Measurements from ENCODE around the gene NR1D2. TPM values are rescaled to one million over a fixed set of nuclear protein-coding genes. Genes with fewer than 3 reads are reported as not detected.

NR1D2 gene
- total and polyA plus RNA-seq, 2 experiments from 2014 or later = 6.6 to 20.7 TPM

DNA sequence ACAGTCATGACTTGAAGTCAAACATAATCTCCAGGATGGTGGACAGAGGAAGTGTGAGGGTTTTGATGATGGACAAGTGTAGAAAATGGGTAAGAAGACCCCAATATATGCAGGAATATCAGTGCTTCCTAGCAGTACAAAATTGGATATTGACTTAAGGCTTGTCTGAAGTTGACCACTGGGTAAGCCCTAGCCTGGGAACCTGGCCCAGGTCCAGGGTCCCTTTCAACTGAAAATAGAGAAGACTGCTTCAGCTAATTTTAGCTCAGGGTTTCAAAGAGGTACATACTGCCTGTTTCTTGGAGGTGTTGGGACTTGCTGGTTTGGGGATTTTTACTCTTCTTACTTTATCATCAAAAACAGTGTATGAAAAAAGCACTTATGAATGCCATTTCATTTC, 4.7 kb downstream of the NR1D2 start:
- peaks cover 6% of the 10 kb centered on the region for H3K36me3 Mint-ChIP-seq (ENCODE audit: low read depth)
- H3K27ac ChIP-seq (ENCODE audit: low read depth) = no peak overlapping the region
- no peak overlapping the region for H3K4me2 ChIP-seq
- H3K9me2 ChIP-seq (ENCODE audit: insufficient read depth) = no peaks in the 10 kb centered on the region
- peaks cover 29% of the 10 kb centered on the region for H3K4me1 Mint-ChIP-seq
- peaks cover 4% of the 10 kb centered on the region for H3K27me3 Mint-ChIP-seq (ENCODE audit: insufficient read depth, low read depth, poor library complexity)
- H3K9me3 Mint-ChIP-seq = no peaks in the 10 kb centered on the region
- H3K4me3 ChIP-seq = no peak overlapping the region
- no peak for TF ChIP-seq EZH2 (IDR thresholded peaks at IDR 0.05; ENCODE audit: low read depth, unreplicated experiment)
- ATAC-seq (no peak), DNase-seq (ENCODE audit: low spot score) (no peak)
- H3K36me3 ChIP-seq (ENCODE audit: insufficient read depth) = no peaks in the 10 kb centered on the region
- H3K79me2 ChIP-seq (replicated peaks; ENCODE audit: insufficient read depth) = peaks cover 84% of the 10 kb centered on the region
- H3K4me1 ChIP-seq (ENCODE audit: insufficient read depth) = peaks cover 15% of the 10 kb centered on the region
- H2AFZ ChIP-seq = no peak overlapping the region
- peaks cover 16% of the 10 kb centered on the region for H4K20me1 ChIP-seq (replicated peaks; ENCODE audit: insufficient read depth)
- H3K27ac Mint-ChIP-seq = no peak overlapping the region; the same call in 1 of the 2 replicates
- no peaks in the 10 kb centered on the region for H3K27me3 ChIP-seq (ENCODE audit: insufficient read depth)
- no peaks in the 10 kb centered on the region for H3F3A ChIP-seq (replicated peaks; ENCODE audit: low read depth)
- H3K4me3 Mint-ChIP-seq = no peak overlapping the region

GRCh38 chr3:23950293-23950692, 5.2 kb downstream of the NR1D2 start:
- no peak overlapping the region for H3K27ac ChIP-seq (ENCODE audit: low read depth)
- TF ChIP-seq POLR2AphosphoS5 (IDR thresholded peaks at IDR 0.05; ENCODE audit: low read depth) (no peak), EZH2 (IDR thresholded peaks at IDR 0.05; ENCODE audit: low read depth, unreplicated experiment) (no peak), ZNF331 (CRISPR knock-in tag; IDR thresholded peaks at IDR 0.05; ENCODE audit: low read depth) (no peak), STAT1 (IDR thresholded peaks at IDR 0.05; ENCODE audit: unreplicated experiment) (no peak), ZNF114 (CRISPR knock-in tag; IDR thresholded peaks at IDR 0.05) (no peak), ZNF462 (CRISPR knock-in tag; IDR thresholded peaks at IDR 0.05) (no peak), NANOG (IDR thresholded peaks at IDR 0.05; ENCODE audit: borderline replicate concordance) (no peak), JUNB (IDR thresholded peaks at IDR 0.05; ENCODE audit: unreplicated experiment) (no peak), EZH2phosphoT487 (IDR thresholded peaks at IDR 0.05; ENCODE audit: unreplicated experiment) (no peak), CREB1 (CRISPR knock-in tag; IDR thresholded peaks at IDR 0.05; ENCODE audit: low read depth) (no peak)
- TF ChIP-seq, protein P1, sequence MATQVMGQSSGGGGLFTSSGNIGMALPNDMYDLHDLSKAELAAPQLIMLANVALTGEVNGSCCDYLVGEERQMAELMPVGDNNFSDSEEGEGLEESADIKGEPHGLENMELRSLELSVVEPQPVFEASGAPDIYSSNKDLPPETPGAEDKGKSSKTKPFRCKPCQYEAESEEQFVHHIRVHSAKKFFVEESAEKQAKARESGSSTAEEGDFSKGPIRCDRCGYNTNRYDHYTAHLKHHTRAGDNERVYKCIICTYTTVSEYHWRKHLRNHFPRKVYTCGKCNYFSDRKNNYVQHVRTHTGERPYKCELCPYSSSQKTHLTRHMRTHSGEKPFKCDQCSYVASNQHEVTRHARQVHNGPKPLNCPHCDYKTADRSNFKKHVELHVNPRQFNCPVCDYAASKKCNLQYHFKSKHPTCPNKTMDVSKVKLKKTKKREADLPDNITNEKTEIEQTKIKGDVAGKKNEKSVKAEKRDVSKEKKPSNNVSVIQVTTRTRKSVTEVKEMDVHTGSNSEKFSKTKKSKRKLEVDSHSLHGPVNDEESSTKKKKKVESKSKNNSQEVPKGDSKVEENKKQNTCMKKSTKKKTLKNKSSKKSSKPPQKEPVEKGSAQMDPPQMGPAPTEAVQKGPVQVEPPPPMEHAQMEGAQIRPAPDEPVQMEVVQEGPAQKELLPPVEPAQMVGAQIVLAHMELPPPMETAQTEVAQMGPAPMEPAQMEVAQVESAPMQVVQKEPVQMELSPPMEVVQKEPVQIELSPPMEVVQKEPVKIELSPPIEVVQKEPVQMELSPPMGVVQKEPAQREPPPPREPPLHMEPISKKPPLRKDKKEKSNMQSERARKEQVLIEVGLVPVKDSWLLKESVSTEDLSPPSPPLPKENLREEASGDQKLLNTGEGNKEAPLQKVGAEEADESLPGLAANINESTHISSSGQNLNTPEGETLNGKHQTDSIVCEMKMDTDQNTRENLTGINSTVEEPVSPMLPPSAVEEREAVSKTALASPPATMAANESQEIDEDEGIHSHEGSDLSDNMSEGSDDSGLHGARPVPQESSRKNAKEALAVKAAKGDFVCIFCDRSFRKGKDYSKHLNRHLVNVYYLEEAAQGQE (IDR thresholded peaks at IDR 0.05; ENCODE audit: unreplicated experiment) = no peak
- no peak for DNase-seq (ENCODE audit: low spot score)
- Mint-ChIP-seq H3K27ac (no peak overlapping the region), H3K4me1 (peaks cover 29% of the 10 kb centered on the region), H3K36me3 (ENCODE audit: low read depth) (peaks cover 11% of the 10 kb centered on the region), H3K9me3 (no peaks in the 10 kb centered on the region), H3K4me3 (no peak overlapping the region), H3K27me3 (ENCODE audit: insufficient read depth, low read depth, poor library complexity) (peaks cover 2% of the 10 kb centered on the region)
- H3K79me2 ChIP-seq (replicated peaks; ENCODE audit: insufficient read depth) = peaks cover 89% of the 10 kb centered on the region
- H4K20me1 ChIP-seq (replicated peaks; ENCODE audit: insufficient read depth) = peaks cover 16% of the 10 kb centered on the region
- H3K4me3 ChIP-seq = no peak overlapping the region
- H3K4me1 ChIP-seq (ENCODE audit: insufficient read depth) = peaks cover 15% of the 10 kb centered on the region
- ATAC-seq = no peak
- no peaks in the 10 kb centered on the region for H3K36me3 ChIP-seq (ENCODE audit: insufficient read depth)
- no peak overlapping the region for H2AFZ ChIP-seq
- H3K9me2 ChIP-seq (ENCODE audit: insufficient read depth) = no peaks in the 10 kb centered on the region
- no peaks in the 10 kb centered on the region for H3K27me3 ChIP-seq (ENCODE audit: insufficient read depth)
- no peak overlapping the region for H3K4me2 ChIP-seq
- no peaks in the 10 kb centered on the region for H3F3A ChIP-seq (replicated peaks; ENCODE audit: low read depth)
